Adrenal gland (tissue), 12 donors: Measurements from ENCODE around the gene GAMT. TPM values are rescaled to one million over a fixed set of nuclear protein-coding genes. Genes with fewer than 3 reads are reported as not detected.

ENCODE experiments used
- DNase-seq, 7 donors: peaks; one replicate each; pipeline ENCODE4 v3.0.0-alpha.2; 2019 to 2020
- H3K27ac ChIP-seq, 5 donors: fragments of 200-600 bp; sonication (generic) in 4 of 5; 1 replicate in 3 of 5; 2 replicates in 2 of 5; pipeline versions ENCODE4 v1.5.1 to v1.8.0; 2016 to 2020; ENCODE audit warnings: mild to moderate bottlenecking in 1 of 5
- H3K27me3 ChIP-seq: fragments of 200-600 bp; 2 replicates; pipeline ENCODE4 v1.8.0; 2021
- H3K36me3 ChIP-seq, 2 donors: fragments of 200-600 bp; replicated peaks in 1 of 2; 1 replicate in 1 of 2; 2 replicates in 1 of 2; pipeline versions ENCODE4 v1.5.1 to v1.8.0; 2018 to 2022
- H3K4me1 ChIP-seq, 2 donors: fragments of 200-600 bp; replicated peaks in 1 of 2; 1 replicate in 1 of 2; 2 replicates in 1 of 2; pipeline versions ENCODE4 v1.5.1 to v1.8.0; 2018 to 2021
- H3K4me3 ChIP-seq, 4 donors: fragments of 200-600 bp; sonication (generic) in 3 of 4; one replicate each; pipeline ENCODE4 v1.5.1; 2016 to 2018
- H3K9me3 ChIP-seq, 3 donors: fragments of 200-600 bp; sonication (generic) in 1 of 3; replicated peaks in 1 of 3; 1 replicate in 2 of 3; 2 replicates in 1 of 3; pipeline versions ENCODE4 v1.5.1 to v1.8.0; 2016 to 2021
- CTCF ChIP-seq, 6 experiments: fragments of 450-650 bp in 4 of 6; fragments of 200-600 bp in 2 of 6; sonication (generic) in 1 of 6; IDR thresholded peaks; 1 replicate in 5 of 6; 2 replicates in 1 of 6; pipeline versions ENCODE4 v1.5.1 to v1.8.0; 2016 to 2021; ENCODE audit warnings: antibody characterized with exemption in 6 of 6, mild to moderate bottlenecking in 2 of 6, moderate library complexity in 1 of 6
- POLR2A ChIP-seq, 2 donors: fragments of 450-650 bp; IDR thresholded peaks; one replicate each; pipeline ENCODE4 v1.6.1; 2017; ENCODE audit warnings: antibody characterized with exemption in 2 of 2, mild to moderate bottlenecking in 2 of 2, moderate library complexity in 1 of 2
- WGBS, 4 donors: extraction: QIAGEN DNeasy Blood & Tissue Kit in 2 of 4; methylation state at CpG; one replicate each; pipeline versions ENCODE4 v1.1.5 to v1.1.7; 2013 to 2017; 5-methylcytosine and 5-hydroxymethylcytosine counted together
- intact Hi-C, 2 donors: fragments of 100-400 bp; cut with DNase I; formaldehyde crosslinking; loops; one replicate each; pipeline versions ENCODE4 v1.14.1 to v1.15.0; 2022 to 2023
- polyA plus RNA-seq, 3 donors: library from polyadenylated mRNA; stranded (reverse); fragments of 200-250 nt in 2 of 3; fragments of 350-450 nt in 1 of 3; fragmentation: Illumina TruSeq in 1 of 3; extraction: RNeasy Lipid Tissue Mini Kit (QIAGEN cat#74804) in 1 of 3; gene quantifications; one replicate each; pipeline ENCODE4 v1.2.3, GENCODE V29; 2013 to 2014
- total RNA-seq, 9 donors: library from RNA; depleted of rRNA in 4 of 9; stranded (reverse); fragments of >200 nt in 4 of 9; fragments of 120-200 nt in 1 of 9; fragmentation: NEBNext Ultra II Directional in 1 of 9; extraction: Animal tissue kit (Norgen Biotek cat#: 25700) in 1 of 9; gene quantifications; one replicate each; pipeline versions ENCODE4 v1.1.0 to v1.2.4, GENCODE V29; 2013 to 2023
- donor health status: healthy with polysubstance abuse.
- donor health status: Bipolar disorder and iron deficiency.
- donor health status: DM: yes; HTN: yes; CAD: no.
- donor health status: DM: no; HTN: no; CAD: no.
- donor health status: DM: no; HTN: no; CAD: no.
- donor health status: DM: yes; HTN: yes; CAD: no.

The GAMT gene
- total and polyA plus RNA-seq, 12 donors: 7.4 to 96.9 (median 36.3) TPM

GRCh38 chr19:1369214-1369805 lies 32.0 kb downstream of the GAMT start:
- WGBS, 4 donors: 94 to 99% (median 95%) methylated on average over 13 to 18 of the region's 18 CpGs
- intact Hi-C loops: no loop called here
- Histone ChIP-seq H3K4me3 (no peak overlapping the region), H3K4me1 (peaks cover 12 to 16% of the 10 kb centered on the region in 2 donors), H3K9me3 (no peaks in the 10 kb centered on the region), H3K27me3 (no peaks in the 10 kb centered on the region), H3K27ac (no peak overlapping the region), H3K36me3 (peaks cover 0 to 88% of the 10 kb centered on the region in 2 donors)
- no peak for TF ChIP-seq POLR2A (IDR thresholded peaks at IDR 0.05)
- no peak for TF ChIP-seq CTCF (IDR thresholded peaks at IDR 0.05)
- no peak for DNase-seq

- H3K36me3 ChIP-seq: peaks cover 0 to 87% of the 10 kb centered on the region in 2 donors
- intact Hi-C loops: no loop called here
- no peak for TF ChIP-seq POLR2A (IDR thresholded peaks at IDR 0.05)
- TF ChIP-seq CTCF (IDR thresholded peaks at IDR 0.05): no peak
These were observed 34.2 kb downstream of the GAMT start for GRCh38 chr19:1366899-1367870.

DNA sequence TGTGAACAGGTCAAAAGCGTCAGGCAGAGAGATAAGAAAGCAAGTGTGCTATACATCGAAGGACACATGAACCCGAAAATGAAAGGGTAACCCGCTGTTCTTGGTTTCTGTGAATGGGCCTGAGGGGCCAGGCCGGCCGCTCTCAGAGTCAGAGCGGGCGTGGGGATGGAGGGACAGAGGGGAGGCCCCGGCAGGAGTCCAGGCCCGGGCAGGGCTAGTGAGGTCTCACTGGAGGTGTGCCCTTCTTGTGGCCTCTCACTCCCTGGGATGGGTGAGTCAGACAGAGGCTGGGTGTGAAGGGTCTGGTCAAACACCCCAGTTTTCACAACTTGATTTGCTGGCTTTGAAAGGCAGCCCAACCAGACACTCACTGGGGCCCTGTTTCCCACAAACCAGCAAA lies 35.0 kb downstream of the GAMT start:
- 85 to 96% (median 94%) methylated on average over 8 to 10 of the region's 10 CpGs for WGBS, 4 donors
- intact Hi-C loops: no loop called here
- H3K9me3 ChIP-seq: no peaks in the 10 kb centered on the region
- peaks cover under 1 to 9% of the 10 kb centered on the region in 2 donors for H3K4me1 ChIP-seq
- H3K27me3 ChIP-seq: no peaks in the 10 kb centered on the region
- no peak overlapping the region for H3K4me3 ChIP-seq
- H3K36me3 ChIP-seq: peaks cover 0 to 79% of the 10 kb centered on the region in 2 donors
- DNase-seq: no peak
- H3K27ac ChIP-seq: no peak overlapping the region
- TF ChIP-seq CTCF (IDR thresholded peaks at IDR 0.05) (no peak), POLR2A (IDR thresholded peaks at IDR 0.05) (no peak)

More at GRCh38 chr19:1366899-1367870, 34.2 kb downstream of the GAMT start:
- Histone ChIP-seq H3K27ac (no peak overlapping the region), H3K9me3 (no peaks in the 10 kb centered on the region), H3K4me3 (no peak overlapping the region), H3K27me3 (no peaks in the 10 kb centered on the region), H3K4me1 (peaks cover 0 to under 1% of the 10 kb centered on the region in 2 donors)
- DNase-seq: no peak
- 79 to 91% (median 86%) methylated on average over 21 to 35 of the region's 35 CpGs for WGBS, 4 donors
